Mesenchymal stem cell (in vitro differentiated cells and primary cell): ENCODE results near the gene HBP1.

Experiments
- DNase-seq: peaks from one replicate; pipeline ENCODE4 v3.0.0-alpha.2; 2013
- H2AFZ ChIP-seq: one replicate; pipeline ENCODE4 v1.6.1; 2013; ENCODE audit warnings: low read depth, mild to moderate bottlenecking, control low read depth, inconsistent platforms, low read length, moderate library complexity
- H2AK5ac ChIP-seq: 2 replicates; pipeline ENCODE4 v1.6.1; 2013; ENCODE audit warnings: low read length, moderate library complexity, mild to moderate bottlenecking, inconsistent platforms; ENCODE audit not compliant: severe bottlenecking
- H2BK120ac ChIP-seq: one replicate; pipeline ENCODE4 v1.6.1; 2013; ENCODE audit warnings: low read depth, mild to moderate bottlenecking, inconsistent platforms, low read length, moderate library complexity
- H2BK12ac ChIP-seq, 2 experiments: one replicate each; pipeline ENCODE4 v1.6.1; 2013; ENCODE audit warnings: inconsistent platforms in 2 of 2, low read length in 2 of 2, mild to moderate bottlenecking in 2 of 2, moderate library complexity in 2 of 2, control low read depth in 1 of 2
- H2BK15ac ChIP-seq: one replicate; pipeline ENCODE4 v1.6.1; 2013; ENCODE audit warnings: mild to moderate bottlenecking, low read depth, inconsistent platforms; ENCODE audit not compliant: poor library complexity, severe bottlenecking
- H2BK5ac ChIP-seq: 2 replicates; pipeline ENCODE4 v1.6.1; 2013; ENCODE audit warnings: low read depth, mild to moderate bottlenecking, low read length, control low read depth, inconsistent platforms; ENCODE audit not compliant: poor library complexity, severe bottlenecking
- H3K14ac ChIP-seq, 2 experiments: one replicate each; pipeline ENCODE4 v1.6.1; 2013; ENCODE audit warnings: inconsistent platforms in 2 of 2, low read length in 2 of 2, control low read depth in 1 of 2, mild to moderate bottlenecking in 1 of 2, moderate library complexity in 1 of 2
- H3K18ac ChIP-seq, 2 experiments: one replicate each; pipeline ENCODE4 v1.6.1; 2013; ENCODE audit warnings: inconsistent platforms in 2 of 2, low read length in 2 of 2, control low read depth in 1 of 2, low read depth in 1 of 2, mild to moderate bottlenecking in 1 of 2
- H3K23ac ChIP-seq, 2 experiments: one replicate each; pipeline ENCODE4 v1.6.1; 2013; ENCODE audit warnings: inconsistent platforms in 2 of 2, low read length in 2 of 2, mild to moderate bottlenecking in 2 of 2, moderate library complexity in 2 of 2, control low read depth in 1 of 2
- H3K27ac ChIP-seq: 2 replicates; pipeline ENCODE4 v1.5.1; 2013; ENCODE audit warnings: mild to moderate bottlenecking, moderate library complexity, low read length, control low read depth, inconsistent platforms; ENCODE audit not compliant: poor library complexity, severe bottlenecking
- H3K27me3 ChIP-seq, 2 experiments: 2 replicates each; pipeline versions ENCODE4 v1.6.1 to v1.7.0; 2013; ENCODE audit warnings: low read length in 2 of 2, mild to moderate bottlenecking in 2 of 2, moderate library complexity in 2 of 2, control low read depth in 1 of 2, inconsistent platforms in 1 of 2; ENCODE audit not compliant: control insufficient read depth in 1 of 2, insufficient read depth in 1 of 2
- H3K36me3 ChIP-seq, 2 experiments: 2 replicates each; pipeline versions ENCODE4 v1.6.1 to v1.7.0; 2013; ENCODE audit warnings: low read length in 2 of 2, control low read depth in 1 of 2, inconsistent platforms in 1 of 2, low read depth in 1 of 2, mild to moderate bottlenecking in 1 of 2; ENCODE audit not compliant: insufficient read depth in 2 of 2, control insufficient read depth in 1 of 2
- H3K4ac ChIP-seq, 2 experiments: one replicate each; pipeline ENCODE4 v1.6.1; 2013; ENCODE audit warnings: inconsistent platforms in 2 of 2, low read length in 2 of 2, mild to moderate bottlenecking in 2 of 2, moderate library complexity in 2 of 2, control low read depth in 1 of 2, low read depth in 1 of 2
- H3K4me1 ChIP-seq: 2 replicates; pipeline ENCODE4 v1.6.1; 2013; ENCODE audit warnings: low read depth, low read length, control low read depth; ENCODE audit not compliant: control insufficient read depth, insufficient read depth
- H3K4me2 ChIP-seq: 2 replicates; pipeline ENCODE4 v1.6.1; 2013; ENCODE audit warnings: low read length, mild to moderate bottlenecking, inconsistent platforms; ENCODE audit not compliant: poor library complexity, severe bottlenecking
- H3K4me3 ChIP-seq, 2 experiments: 2 replicates each; pipeline versions ENCODE4 v1.5.1 to v1.7.0; 2013; ENCODE audit warnings: low read length in 2 of 2, mild to moderate bottlenecking in 2 of 2, control low read depth in 1 of 2, low read depth in 1 of 2; ENCODE audit not compliant: insufficient read depth in 1 of 2
- H3K79me1 ChIP-seq: replicated peaks from 2 replicates; pipeline ENCODE4 v1.6.1; 2013; ENCODE audit warnings: mild to moderate bottlenecking, control low read depth, low read length, inconsistent platforms; ENCODE audit not compliant: poor library complexity, severe bottlenecking
- H3K9ac ChIP-seq: 2 replicates; pipeline ENCODE4 v1.7.0; 2013; ENCODE audit warnings: mild to moderate bottlenecking, low read length, moderate library complexity
- H3K9me3 ChIP-seq: 2 replicates; pipeline ENCODE4 v1.7.0; 2013; ENCODE audit warnings: mild to moderate bottlenecking, low read length; ENCODE audit not compliant: control insufficient read depth
- H4K8ac ChIP-seq: one replicate; pipeline ENCODE4 v1.6.1; 2013; ENCODE audit warnings: inconsistent platforms, mild to moderate bottlenecking, low read length, moderate library complexity
- H4K91ac ChIP-seq: one replicate; pipeline ENCODE4 v1.6.1; 2013; ENCODE audit warnings: mild to moderate bottlenecking, low read length, inconsistent platforms
- WGBS: methylation state at CpG from one replicate; pipeline ENCODE4 v1.1.7; 2013; ENCODE audit warnings: mixed read lengths; 5-methylcytosine and 5-hydroxymethylcytosine counted together

HBP1 gene

DNA sequence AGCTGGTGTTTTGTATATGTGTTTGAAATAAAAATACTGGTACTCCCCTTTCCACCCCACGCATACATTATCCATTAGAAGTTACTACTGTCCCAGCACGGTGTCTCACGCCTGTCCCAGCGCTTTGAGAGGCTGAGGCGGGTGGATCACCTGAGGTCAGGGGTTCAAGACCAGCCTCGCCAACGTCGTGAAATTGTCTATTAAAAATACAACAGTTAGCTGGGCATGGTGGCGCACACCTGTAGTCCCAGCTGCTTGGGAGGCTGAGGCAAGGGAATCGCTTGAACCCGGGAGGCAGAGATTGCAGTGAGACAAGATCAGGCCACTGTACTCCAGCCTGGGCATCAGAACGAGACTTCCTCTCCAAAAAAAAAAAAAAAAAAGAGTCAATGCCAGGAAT, 2.7 kb downstream of the HBP1 start:
- Histone ChIP-seq H3K27ac (no peak overlapping the region), H2BK15ac (no peak overlapping the region), H3K18ac (no peak overlapping the region), H2AFZ (no peak overlapping the region), H4K91ac (no peak overlapping the region), H2BK120ac (no peak overlapping the region), H3K36me3 (peaks cover 3 to 5% of the 10 kb centered on the region in 2 experiments), H3K4me3 (no peak overlapping the region), H3K4ac (no peak overlapping the region), H3K9me3 (no peaks in the 10 kb centered on the region), H3K4me1 (peaks cover 5% of the 10 kb centered on the region), H3K23ac (no peak overlapping the region), H3K79me1 (peaks cover 2% of the 10 kb centered on the region), H4K8ac (no peak overlapping the region), H2BK5ac (no peak overlapping the region), H3K9ac (peak overlapping the region; percentile 56), H3K27me3 (no peaks in the 10 kb centered on the region), H3K14ac (no peak overlapping the region), H3K4me2 (no peak overlapping the region), H2BK12ac (no peak overlapping the region), H2AK5ac (peak overlapping the region; percentile 35)
- over 99% methylated on average over 11 of the region's 12 CpGs for WGBS
- DNase-seq = no peak

DNA sequence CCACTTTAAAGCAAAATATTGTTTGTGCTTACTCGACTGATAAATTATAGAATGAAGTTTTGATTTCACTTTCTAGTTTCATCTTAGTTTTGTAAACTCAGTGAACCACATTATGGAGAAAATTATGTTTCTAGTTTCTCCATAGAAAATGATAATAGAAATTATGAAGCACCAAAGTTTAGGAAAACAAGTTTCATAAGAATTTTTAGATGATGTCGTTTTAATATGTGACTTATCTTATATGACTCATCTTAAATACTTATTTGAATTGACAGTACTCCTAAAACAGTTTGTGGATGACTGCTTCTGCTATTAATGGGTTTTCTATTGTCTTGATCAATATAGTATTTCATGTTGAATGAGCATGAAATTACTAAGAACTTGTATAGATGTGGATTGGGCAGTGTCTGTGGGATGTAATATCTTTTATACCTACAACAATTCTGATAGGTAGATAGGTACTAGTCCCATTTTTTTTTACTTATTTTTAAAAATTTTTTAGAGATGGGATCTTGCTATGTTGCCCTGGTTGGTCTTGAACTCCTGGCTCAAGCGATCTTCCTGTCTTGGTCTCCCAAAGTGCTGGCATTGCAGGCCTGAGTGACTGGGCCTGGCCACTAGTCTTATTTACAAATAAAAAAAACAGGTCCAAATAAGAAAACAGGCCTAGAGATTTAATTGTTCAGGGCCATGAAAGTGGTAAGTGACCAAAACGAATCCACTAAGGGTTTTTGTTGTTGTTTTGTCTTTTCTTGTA, 3.7 kb downstream of the HBP1 start:
- peaks cover 3% of the 10 kb centered on the region for H3K79me1 ChIP-seq
- H2AK5ac ChIP-seq = no peak overlapping the region
- no peak overlapping the region for H3K4me3 ChIP-seq
- H4K8ac ChIP-seq = no peak overlapping the region
- no peak overlapping the region for H4K91ac ChIP-seq
- no peak for DNase-seq
- H3K4me2 ChIP-seq = no peak overlapping the region
- peaks cover 5% of the 10 kb centered on the region for H3K4me1 ChIP-seq
- no peak overlapping the region for H3K23ac ChIP-seq
- no peak overlapping the region for H2BK5ac ChIP-seq
- no peaks in the 10 kb centered on the region for H3K27me3 ChIP-seq
- no peaks in the 10 kb centered on the region for H3K9me3 ChIP-seq
- no peak overlapping the region for H2BK120ac ChIP-seq
- peak overlapping the region; percentile 56 for H3K9ac ChIP-seq
- H2BK12ac ChIP-seq = no peak overlapping the region
- H3K18ac ChIP-seq = no peak overlapping the region
- no peak overlapping the region for H3K14ac ChIP-seq
- H3K4ac ChIP-seq = no peak overlapping the region
- peaks cover 3 to 5% of the 10 kb centered on the region in 2 experiments for H3K36me3 ChIP-seq
- 93% methylated on average over 1 of the region's 4 CpGs for WGBS
- H3K27ac ChIP-seq = no peak overlapping the region
- no peak overlapping the region for H2AFZ ChIP-seq
- no peak overlapping the region for H2BK15ac ChIP-seq

DNA sequence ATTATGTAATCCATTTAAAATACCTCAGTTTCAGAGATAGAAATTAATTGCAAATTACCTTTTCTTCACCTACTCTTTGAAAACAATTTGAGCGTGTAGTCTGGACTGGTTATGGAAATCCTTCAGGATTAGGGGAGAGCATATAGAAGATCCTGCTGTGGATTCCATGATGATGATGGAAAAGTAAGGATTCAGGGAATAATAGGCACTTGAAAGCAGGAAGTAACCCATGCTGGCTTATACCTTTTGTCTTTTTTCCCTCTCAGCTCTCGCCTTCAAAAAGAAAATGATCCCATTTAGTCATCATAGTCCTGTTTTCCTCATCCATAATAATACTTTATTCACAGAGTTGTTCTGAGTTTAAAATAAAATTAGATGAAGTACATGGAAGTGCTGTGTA, 4.4 kb downstream of the HBP1 start:
- no peak overlapping the region for H3K27ac ChIP-seq
- no peak overlapping the region for H4K8ac ChIP-seq
- peaks cover 3 to 5% of the 10 kb centered on the region in 2 experiments for H3K36me3 ChIP-seq
- peaks cover 3% of the 10 kb centered on the region for H3K79me1 ChIP-seq
- H3K18ac ChIP-seq = no peak overlapping the region
- H3K9ac ChIP-seq = peak overlapping the region; percentile 2
- H3K4me1 ChIP-seq = peaks cover 5% of the 10 kb centered on the region
- H3K4ac ChIP-seq = no peak overlapping the region
- no peak overlapping the region for H2BK120ac ChIP-seq
- no peak overlapping the region for H3K23ac ChIP-seq
- H4K91ac ChIP-seq = no peak overlapping the region
- 89% methylated on average over 1 of the region's 2 CpGs for WGBS
- no peak overlapping the region for H2BK5ac ChIP-seq
- H3K4me2 ChIP-seq = no peak overlapping the region
- no peak overlapping the region for H2BK12ac ChIP-seq
- no peak overlapping the region for H2AFZ ChIP-seq
- no peak overlapping the region for H2BK15ac ChIP-seq
- H3K9me3 ChIP-seq = no peaks in the 10 kb centered on the region
- no peaks in the 10 kb centered on the region for H3K27me3 ChIP-seq
- no peak overlapping the region for H2AK5ac ChIP-seq
- no peak for DNase-seq
- no peak overlapping the region for H3K14ac ChIP-seq
- H3K4me3 ChIP-seq = no peak overlapping the region

DNA sequence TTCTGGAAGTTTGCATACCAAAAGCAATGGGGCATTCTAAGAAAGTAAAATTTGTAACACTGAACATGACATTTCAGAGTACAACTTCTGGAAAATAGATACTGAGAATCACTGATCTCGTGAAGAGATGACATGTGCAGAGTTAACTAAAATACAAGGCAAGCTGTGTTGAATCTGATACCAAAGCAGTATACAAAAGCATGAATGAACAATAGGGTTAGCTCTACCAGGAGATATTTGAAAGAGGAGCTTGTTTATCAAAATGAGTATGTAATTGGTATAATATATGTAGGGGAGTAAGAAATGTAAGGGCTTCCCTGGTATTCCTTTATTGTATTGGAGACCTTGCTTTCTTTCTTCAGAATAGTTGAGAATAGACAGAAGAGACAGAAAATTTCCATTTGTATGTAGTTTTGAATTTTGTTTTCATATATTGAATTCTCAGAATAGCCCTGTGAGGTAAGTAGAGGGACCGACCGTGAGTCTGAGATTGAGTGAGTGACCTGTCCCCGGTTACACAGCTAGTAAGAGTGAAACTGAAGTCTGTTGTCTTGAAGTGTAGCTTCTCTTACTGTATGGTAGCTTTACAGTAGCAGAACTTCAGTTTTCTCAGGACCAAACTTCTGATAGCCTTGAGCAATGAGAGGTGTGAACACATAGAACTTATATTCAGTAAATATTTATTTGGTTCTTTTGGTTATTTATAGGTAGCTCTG, 5.0 kb downstream of the HBP1 start:
- no peaks in the 10 kb centered on the region for H3K27me3 ChIP-seq
- H2BK12ac ChIP-seq = no peak overlapping the region
- no peaks in the 10 kb centered on the region for H3K9me3 ChIP-seq
- no peak for DNase-seq
- no peak overlapping the region for H2AFZ ChIP-seq
- H2BK5ac ChIP-seq = no peak overlapping the region
- H3K14ac ChIP-seq = no peak overlapping the region
- peak overlapping the region; percentile 2 for H3K9ac ChIP-seq
- no peak overlapping the region for H2BK15ac ChIP-seq
- no peak overlapping the region for H3K4ac ChIP-seq
- H3K18ac ChIP-seq = no peak overlapping the region
- H3K23ac ChIP-seq = no peak overlapping the region
- H3K27ac ChIP-seq = no peak overlapping the region
- WGBS = 93% methylated on average over 4 of the region's 4 CpGs
- H3K4me3 ChIP-seq = no peak overlapping the region
- H2AK5ac ChIP-seq = no peak overlapping the region
- H3K36me3 ChIP-seq = peaks cover 3 to 5% of the 10 kb centered on the region in 2 experiments
- no peak overlapping the region for H4K91ac ChIP-seq
- no peak overlapping the region for H2BK120ac ChIP-seq
- no peak overlapping the region for H3K4me2 ChIP-seq
- H3K4me1 ChIP-seq = peaks cover 5% of the 10 kb centered on the region
- no peak overlapping the region for H4K8ac ChIP-seq
- H3K79me1 ChIP-seq = peaks cover 3% of the 10 kb centered on the region
